DOHH2 (cell line): ENCODE results near the gene CCDC6.

ENCODE experiments used
- CTCF ChIP-seq: fragments of 200-600 bp; sonication (generic); IDR thresholded peaks from one replicate; pipeline ENCODE4 v1.5.1; 2014; ENCODE audit warnings: antibody characterized with exemption, mild to moderate bottlenecking, low read depth, low read length; ENCODE audit not compliant: poor library complexity, severe bottlenecking
- EZH2phosphoT487 ChIP-seq: fragments of 200-600 bp; sonication (generic); IDR thresholded peaks from 2 replicates; pipeline ENCODE4 v1.6.1; 2017; ENCODE audit warnings: borderline replicate concordance, mild to moderate bottlenecking, antibody characterized with exemption, low read length, moderate library complexity, mixed read lengths

- TF ChIP-seq CTCF (no peak), EZH2phosphoT487 (no peak)
These were observed 1.8 kb downstream of the CCDC6 start for GRCh38 chr10:59904426-59905065.
